ENCODE results near the gene AMIGO3.
"Not testable (repeated sequence)": the region's sequence is repeated elsewhere in the genome, so short reads cannot be mapped to it uniquely, and the experiment has no call there.

Gene AMIGO3

DNA sequence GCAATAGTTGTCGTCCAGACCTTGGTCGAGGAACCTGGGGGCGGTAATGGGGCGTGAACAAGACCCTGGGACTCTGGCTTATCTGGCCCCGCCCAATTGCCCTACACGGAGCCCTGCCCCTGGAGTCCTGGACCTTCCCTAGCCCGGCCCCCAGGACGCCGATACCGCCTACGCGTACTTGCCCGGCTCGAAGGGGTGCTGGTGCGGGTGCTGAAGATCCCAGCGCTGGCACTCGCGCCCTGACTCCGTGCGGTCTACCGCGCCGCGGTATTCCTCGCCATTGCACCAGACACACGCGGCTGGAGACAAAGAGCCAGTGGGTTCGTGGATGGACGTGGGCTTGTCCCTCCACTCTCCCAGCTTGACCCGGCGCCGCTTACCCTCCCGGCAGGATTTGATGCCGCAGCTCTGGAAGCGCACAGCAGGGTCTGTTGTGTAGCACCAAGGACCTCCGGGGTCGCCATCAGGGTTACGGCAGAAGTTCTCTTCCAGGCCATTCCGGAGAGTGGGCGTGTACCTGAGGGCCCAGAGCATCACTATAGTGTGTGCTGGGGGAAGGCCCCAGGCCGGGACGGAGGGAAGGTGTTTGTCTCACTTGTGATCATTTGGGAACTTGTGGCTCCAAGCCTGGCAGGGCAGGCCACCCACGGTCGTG is 32.6 kb downstream of the AMIGO3 start:
- DNase-seq, result peak; percentile 64 to 80 (median 64)

DNA sequence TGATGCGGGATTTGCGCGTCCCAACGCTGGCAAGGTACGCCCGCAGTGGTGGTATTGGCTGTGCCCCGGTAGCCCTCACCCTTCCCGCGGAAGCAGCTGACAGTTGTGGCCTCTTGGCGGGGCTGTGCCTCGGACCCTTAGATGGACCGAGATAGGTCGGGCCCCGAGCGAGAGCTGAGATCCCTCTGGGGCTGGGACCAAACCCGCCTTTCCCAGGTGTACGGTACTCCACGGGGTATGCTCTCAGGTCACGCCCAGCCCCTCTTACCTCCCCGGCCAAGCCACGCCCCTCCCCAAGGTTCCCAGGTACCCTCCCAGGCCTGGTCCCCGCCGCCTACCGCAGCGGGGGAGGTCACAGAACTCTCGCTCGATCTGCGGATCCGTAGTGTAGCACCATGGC is 33.1 kb downstream of the AMIGO3 start:
- DNase-seq, result not testable (repeated sequence)

DNA sequence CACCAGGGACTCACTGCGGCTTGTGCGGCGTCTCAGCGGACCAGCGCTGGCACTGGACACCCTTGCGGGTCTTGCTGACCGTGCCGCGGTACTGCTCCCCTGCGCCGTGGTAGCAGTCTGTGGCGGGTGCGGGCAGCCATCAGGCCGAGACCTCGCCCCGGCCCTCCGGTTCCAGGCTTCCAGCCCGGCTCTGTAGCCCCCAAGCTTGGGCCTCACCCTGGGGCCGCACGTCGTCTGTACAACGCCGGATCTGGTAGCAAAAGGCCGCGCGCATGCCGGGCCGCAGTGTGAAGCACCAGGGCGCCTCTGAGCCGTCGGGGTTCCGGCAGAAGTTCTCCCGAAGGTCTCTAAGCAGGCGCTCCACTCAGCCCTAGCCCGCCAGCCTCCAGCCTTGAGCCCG is 33.6 kb downstream of the AMIGO3 start:
- DNase-seq, result not testable (repeated sequence)

DNA sequence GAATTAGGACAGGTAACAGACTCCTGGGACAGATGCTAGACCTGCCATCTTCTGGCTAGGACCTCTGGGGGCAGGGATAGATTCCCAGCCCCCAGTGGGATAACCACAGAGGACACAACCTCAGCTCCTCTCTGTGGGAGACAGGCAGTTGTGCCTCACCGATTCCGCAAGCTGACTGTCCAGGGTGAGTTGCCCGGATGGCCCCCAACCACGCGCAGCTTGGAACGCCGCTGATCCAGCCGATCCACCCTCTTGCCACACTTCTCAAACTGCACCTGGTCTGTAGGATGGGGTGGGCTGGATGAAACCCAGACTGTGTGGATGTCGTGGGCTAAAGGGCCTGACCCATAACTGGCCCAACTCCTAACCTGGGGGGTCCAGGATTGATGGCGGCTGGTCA is 34.4 kb downstream of the AMIGO3 start:
- DNase-seq, result not testable (repeated sequence)

DNA sequence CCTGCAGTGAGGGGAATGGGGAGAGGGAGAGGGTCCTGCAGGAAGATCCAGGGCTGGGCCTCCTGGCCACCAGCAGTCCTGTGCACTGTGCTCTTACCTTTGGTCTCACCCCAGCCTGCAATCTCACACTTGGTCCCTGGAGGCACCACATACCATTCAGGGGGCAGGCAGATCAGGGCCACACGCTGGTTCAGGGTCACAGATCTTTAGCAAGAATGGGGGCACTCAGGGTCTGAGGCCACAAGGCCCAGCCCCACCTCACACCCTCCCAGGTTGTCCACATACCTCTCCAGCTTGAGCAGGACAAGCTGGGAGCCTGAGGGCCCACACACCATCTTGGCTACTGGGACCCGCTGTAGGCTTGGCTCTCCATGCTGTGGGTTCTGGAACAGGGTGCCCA is 35.0 kb downstream of the AMIGO3 start:
- not testable (repeated sequence) for DNase-seq

DNA sequence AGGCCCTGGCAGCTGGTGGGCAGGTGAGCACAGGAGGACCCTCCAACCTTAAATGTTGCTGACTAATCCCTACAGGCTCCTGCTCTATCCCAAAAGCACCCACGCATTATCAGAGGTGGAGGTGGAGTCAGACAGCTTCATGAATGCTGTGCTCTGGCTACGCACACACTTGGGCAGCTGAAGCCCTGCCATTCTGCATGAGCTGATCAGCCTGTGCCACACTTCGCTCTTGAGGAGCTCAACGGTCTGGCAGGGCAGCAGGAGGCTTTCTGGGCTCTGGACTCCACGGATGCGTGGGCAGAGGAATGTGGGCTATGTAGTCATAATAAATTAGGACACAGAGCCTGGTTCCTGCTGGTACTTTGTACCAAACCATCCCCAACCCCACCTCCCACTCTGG is 36.3 kb downstream of the AMIGO3 start:
- DNase-seq, result no peak

DNA sequence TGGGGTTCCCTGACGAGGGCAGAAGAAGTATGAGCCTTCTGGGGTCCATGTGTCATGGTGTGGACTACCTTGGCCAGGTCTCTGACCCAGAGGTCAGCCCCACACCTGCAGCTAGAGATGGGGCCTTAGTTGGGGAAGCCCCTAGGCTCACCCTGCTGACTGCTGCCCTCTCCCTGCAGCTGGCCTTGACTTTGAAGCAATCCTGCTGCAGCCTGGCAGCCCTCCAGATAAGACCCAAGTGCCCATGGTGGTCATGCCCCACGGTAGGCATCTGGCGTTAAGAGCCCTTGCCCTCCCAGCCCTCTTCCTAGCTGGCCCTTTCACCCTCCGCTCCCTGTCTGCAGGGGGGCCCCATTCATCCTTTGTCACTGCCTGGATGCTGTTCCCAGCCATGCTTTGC is 37.9 kb downstream of the AMIGO3 start:
- DNase-seq, result no peak

DNA sequence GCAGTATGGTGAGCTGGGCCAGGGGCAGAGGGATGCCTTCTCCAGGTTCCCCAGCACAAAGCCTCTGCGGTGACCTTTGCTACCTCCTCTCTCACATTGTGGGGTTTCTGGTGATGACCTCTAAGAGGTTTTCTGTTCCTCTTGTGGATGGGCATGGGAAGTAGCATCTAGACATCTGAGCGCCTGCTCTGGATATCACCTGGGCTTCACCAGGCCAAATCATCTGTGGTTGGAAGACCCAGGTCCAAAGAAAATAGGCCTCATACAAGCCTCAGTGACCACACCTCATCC is 38.3 kb downstream of the AMIGO3 start:
- DNase-seq, result no peak

DNA sequence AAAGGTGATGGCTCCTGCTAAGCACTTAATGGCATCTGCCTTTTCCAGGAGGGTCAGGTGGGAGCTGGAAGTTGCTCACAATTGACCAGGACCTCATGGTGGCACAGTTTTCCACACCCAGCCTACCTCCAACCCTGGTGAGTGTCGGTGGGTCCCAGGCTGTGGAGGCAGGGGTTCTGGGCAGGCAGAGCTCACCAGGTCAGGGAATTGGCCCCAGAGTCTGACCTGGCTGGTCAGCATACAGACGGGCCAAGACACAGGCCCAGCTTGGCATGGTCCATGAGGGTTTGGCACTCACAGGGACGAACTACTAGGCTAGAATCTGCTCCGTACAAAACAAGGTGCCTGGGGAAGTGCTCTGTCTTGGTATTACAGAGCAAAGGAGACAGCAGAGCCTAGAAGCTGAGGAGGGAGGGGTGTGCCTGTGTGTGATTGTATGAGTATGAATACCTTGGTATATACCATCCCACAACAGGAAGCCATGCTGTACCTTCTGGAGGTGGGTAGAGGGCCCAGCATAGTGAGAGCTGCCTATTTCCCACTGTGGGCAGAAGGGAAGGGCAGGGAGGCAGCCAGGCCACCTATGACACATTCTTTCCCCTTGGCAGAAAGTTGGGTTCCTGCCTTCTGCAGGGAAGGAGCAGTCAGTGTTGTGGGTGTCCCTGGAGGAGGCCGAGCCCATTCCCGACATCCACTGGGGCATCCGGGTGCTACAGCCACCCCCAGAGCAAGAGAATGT is 38.8 kb downstream of the AMIGO3 start:
- no peak for DNase-seq

DNA sequence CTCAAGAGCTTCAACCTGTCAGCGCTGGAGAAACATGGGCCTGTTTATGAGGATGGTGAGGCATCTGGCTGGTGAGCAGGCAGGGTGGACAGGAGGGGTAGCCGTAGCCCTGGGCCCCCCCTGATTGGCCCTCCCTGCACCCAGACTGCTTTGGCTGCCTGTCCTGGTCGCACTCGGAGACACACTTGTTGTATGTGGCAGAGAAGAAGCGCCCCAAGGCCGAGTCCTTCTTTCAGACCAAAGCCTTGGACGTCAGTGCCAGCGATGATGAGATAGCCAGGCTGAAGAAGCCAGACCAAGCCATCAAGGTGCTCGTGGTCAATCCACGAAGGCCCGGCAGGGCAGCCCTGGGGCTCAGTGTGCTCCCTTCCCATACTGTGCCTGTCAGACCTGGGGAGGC is 43.6 kb downstream of the AMIGO3 start:
- DNase-seq, result no peak

DNA sequence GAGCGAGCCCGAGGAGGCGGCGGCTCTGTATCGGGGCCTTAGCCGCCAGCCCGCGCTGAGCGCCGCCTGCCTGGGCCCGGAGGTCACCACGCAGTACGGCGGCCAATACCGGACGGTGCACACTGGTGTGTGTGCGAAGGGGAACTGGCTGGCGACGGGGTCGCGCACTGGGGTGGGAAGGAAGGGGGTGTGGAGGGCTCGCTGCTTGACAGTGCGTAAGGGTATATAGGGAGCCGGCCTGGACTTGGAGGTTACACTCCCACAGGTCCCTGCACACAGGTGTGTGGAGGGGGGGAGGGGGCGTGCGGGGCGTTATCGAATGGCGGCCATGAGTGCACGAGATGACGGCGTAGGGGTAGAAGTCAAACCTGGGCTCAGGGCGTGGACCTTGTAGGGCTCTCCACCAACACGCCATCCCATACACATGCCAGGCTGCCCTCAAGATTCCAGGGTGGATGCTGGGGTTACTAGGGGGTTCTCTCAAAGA is 44.9 kb downstream of the AMIGO3 start:
- DNase-seq, result no peak

DNA sequence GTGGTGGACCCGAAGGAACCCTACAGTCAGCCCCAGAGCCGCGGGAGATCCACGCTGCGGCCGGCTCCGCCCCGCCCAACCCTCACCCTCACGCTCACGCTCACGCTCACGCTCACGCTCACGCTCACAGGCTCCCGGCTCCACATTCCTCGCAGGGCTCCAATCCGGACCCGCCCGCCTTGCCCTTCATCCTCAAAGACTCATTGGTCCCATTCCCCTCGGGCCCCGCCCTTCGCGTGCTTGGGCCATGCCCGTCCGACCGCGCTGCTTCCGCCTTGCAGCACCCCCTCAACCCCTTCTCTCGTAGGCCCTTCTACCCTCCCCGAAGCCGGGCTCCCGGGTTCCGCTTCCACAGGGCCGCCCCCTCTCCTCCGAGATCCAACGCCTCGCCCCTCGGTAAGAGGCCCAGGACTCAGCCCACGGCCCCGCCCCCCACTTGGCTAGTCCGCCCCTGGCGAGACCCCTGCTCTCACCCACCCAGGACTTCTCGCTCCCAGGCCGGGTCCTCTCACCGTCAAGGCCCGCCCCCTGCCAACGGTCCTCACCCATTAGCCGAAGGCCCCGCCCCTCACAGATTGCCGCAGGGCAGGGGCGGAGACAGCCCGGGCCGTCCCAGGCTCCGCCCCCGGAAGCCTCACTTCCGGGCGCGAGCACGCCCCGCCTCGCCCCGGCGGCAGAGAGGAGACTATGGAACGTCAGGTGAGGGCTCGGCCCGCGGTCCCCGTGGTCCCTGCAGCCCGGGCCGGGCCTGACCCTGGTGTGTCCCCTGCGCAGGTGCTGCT is 45.6 kb downstream of the AMIGO3 start, which contains the start of gene APEH:
Gene APEH, plus strand, starts transcription at position 637 of the 782 bp plus-strand sequence. Its CDS starts 51 bp downstream, at position 688.
- DNase-seq, result peak; percentile 96 to 99 (median 98)

DNA sequence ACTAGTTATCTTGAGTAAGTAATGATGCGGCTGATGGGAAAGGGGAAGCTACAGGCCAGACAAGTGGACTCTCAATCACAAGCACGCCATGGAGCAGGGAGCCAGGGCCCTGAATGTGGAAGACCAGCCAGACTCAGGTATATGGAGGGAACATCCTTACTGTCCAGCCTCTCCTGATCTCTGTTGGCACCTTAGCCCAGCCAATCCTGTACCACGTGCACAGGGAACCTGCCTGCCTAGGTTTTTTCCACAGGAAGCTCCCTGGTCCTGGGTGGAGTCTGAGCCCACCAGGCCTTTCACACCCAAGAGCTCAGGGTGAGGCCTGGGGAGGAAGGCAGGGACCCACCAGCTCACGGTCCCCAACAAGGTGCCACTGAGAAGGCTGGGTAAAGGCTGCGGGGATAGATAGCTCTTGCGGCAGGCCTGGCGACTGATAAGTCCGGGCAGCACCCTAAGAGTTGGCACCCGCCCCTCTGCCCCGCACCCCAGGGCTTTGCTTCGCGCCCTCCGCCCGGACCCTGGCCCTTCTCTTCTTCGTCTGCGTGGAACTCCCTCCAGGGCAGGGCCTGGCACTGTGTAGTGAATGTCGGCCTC is 46.3 kb downstream of the AMIGO3 start:
- peak in 2 of 3 donors; percentile 32 to 48 for DNase-seq

DNA sequence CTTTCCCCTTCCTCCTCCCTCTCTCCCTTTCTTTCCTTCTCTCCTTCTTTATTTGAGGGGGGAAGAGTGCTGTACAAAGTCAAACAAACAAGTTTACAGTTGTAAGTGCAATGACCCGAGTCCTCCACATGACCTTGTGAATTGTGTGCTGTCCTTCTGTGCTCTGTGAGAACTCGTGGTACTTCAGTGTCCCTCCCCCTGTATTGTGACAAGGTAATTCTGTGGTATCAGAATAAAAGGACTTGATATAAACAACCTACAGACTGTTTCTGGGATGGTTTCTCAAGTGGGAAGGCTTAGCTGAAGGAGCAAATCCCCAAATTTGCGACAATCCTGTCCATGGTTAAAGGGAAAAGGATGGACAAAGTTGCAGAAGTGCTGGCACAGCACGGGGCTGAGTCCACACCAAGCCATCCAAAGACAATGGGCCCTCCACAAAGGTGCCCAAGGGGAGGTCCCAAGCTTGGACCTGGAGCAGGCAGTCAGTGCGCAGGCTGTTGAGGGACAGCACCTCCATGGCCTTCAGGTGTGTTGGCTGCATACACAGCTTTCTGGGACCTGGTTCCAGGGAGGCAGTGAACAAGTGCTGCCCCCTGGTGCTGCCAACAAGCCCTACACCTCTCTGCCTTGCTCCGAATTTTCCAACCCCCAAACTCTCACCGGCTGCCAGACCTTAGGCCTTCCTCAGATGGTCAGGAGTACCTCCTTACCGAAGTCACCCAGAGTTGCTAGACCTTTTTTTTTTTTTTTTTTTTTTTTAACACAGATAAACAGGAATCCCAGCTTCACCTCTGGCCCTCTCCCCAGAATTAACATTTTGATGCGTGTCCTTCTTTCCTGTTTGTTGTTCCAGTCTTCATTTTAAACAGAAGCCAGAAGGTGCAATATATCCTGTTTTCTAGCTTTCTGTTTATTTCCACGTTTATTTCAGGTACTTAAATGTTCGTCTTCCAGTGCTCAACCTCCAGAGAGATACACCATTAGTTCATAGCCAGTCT is 47.9 kb downstream of the AMIGO3 start:
- DNase-seq, result peak; percentile 55 to 71 (median 62)

DNA sequence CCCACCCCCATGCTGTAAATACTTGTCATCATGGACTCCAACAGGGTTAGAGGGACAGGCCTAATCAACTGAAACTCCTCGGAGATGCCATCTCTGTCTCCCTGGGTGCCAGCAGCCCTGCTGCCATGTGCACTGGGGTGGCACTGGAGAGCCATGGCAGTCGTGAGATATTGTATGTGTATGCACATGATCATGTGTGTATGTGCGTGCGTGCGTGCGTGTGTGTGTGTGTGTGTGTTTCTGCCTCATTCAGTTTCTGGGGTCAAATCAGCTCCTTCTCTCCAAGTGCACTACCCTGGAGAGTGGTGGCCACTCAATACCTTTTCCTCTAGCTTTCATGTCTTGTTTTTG is 48.6 kb downstream of the AMIGO3 start:
- no peak for DNase-seq

DNA sequence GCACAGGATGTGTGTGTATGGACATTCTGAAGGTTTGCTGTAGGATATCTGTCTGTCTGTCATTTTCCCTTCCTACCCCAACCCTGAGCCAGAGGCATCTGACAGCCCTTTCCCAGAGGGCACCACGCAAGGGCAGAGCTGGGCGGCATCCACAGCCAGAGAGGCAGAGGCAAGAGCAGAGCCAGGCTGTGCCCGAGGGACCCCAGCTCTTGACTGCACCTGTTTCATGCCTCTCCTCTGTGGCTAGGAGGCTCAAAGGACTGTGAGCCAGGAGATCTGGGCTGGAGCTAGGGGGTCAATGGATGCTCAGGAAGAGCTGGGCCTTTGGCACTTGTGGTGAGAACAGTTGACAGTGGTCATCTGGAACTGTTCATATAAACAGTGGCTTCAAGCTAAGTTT is 50.1 kb downstream of the AMIGO3 start:
- DNase-seq, result no peak

DNA sequence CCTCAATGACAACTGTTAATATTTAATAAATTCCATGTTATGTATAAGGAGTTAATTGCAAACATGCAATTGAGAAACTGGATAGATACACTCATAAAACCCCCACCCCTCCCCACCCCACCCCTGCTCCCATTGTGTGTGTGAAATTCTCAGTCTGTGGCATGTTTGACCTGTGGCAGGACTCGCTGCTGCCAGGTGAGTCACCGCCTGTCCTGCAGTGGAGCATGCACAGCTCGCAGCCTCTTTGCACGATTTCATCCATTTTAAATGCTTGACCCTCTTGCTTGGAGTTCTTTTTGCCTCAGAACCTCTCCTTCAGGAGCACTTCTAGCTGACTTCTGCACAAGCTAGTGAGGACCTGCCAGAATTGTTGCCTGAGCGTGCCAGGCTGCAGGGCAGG is 50.6 kb downstream of the AMIGO3 start:
- DNase-seq, result no peak

DNA sequence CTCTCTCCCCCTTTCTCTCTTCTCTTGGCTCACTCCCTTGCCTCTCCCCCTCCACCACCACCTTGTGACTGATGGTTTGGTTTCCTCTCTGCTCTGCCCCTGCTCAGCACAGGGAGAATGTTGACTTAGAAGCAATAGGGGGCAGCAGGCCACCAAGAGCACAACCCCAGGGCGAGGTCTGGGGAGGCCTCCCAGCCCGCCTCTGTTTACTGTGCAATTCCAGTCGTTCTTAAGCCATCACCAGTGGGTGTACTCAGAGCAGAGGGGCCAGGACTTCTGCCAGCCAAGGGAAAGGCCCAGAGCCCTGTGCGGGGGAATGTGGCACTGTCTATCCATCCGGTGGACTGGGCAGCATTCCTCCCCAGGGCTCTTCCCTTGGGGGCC is 51.1 kb downstream of the AMIGO3 start:
- no peak for DNase-seq

DNA sequence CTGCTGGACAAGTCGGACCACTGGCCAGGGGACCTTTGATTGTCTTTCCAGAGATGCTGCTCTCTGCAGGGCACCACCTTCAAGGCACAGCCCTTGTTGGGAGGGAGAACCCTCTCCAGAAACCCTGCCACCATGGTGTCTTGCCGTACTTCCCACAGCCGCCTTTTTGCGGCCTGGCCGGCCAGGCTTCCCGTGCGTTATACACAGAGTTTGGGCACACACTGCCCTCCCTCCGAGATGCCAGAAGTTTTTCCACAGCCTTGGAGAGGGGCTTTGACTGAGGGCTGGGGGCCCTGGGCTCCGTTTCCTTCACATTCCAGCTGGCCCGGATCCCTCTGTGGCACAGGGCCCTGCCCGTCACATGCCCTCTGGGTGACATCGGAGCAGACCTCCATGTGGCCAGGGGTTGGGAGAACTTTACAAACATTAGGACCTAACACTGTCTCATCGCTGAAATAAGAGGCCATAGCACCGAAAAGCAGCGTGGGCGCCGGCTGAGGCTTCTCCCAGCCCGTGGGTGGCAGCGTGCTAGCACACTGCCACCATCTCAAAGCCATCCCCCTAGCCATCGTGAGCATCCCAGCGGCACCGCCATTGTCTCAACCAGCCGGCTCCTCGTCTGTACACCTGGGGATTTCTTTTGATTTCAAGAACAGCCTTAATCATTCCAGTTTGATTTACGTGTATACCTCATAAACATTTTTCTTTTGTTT is 51.6 kb downstream of the AMIGO3 start:
- no peak for DNase-seq
